ENCODE data around the gene KRT1.

The KRT1 gene

GRCh38 chr12:52715416-52715815 lies 35.2 kb upstream of the KRT1 start:
- no peak for TF ChIP-seq TAF1 (IDR thresholded peaks at IDR 0.05; ENCODE audit: borderline replicate concordance, insufficient read depth, low read length)
- no peak for TF ChIP-seq FOXP2 (optimal IDR thresholded peaks at IDR 0.05; ENCODE audit: borderline replicate concordance, extremely low read depth, extremely low read length, insufficient read depth)
- no peak for TF ChIP-seq SIN3A (IDR thresholded peaks at IDR 0.05; ENCODE audit: borderline replicate concordance, insufficient read depth, low read length)
- TF ChIP-seq REST (IDR thresholded peaks at IDR 0.05; ENCODE audit: insufficient read depth in 1 of 2, low read depth in 2 of 2, low read length in 2 of 2): no peak
- no peak for TF ChIP-seq POLR2AphosphoS5 (IDR thresholded peaks at IDR 0.05; ENCODE audit: low read depth, low read length)

GRCh38 chr12:52714887-52715281 lies 34.7 kb upstream of the KRT1 start:
- TF ChIP-seq SIN3A (IDR thresholded peaks at IDR 0.05; ENCODE audit: borderline replicate concordance, insufficient read depth, low read length) (no peak), TAF1 (IDR thresholded peaks at IDR 0.05; ENCODE audit: borderline replicate concordance, insufficient read depth, low read length) (no peak), FOXP2 (optimal IDR thresholded peaks at IDR 0.05; ENCODE audit: borderline replicate concordance, extremely low read depth, extremely low read length, insufficient read depth) (no peak), REST (IDR thresholded peaks at IDR 0.05; ENCODE audit: insufficient read depth in 1 of 2, low read depth in 2 of 2, low read length in 2 of 2) (no peak), POLR2AphosphoS5 (IDR thresholded peaks at IDR 0.05; ENCODE audit: low read depth, low read length) (no peak)

DNA sequence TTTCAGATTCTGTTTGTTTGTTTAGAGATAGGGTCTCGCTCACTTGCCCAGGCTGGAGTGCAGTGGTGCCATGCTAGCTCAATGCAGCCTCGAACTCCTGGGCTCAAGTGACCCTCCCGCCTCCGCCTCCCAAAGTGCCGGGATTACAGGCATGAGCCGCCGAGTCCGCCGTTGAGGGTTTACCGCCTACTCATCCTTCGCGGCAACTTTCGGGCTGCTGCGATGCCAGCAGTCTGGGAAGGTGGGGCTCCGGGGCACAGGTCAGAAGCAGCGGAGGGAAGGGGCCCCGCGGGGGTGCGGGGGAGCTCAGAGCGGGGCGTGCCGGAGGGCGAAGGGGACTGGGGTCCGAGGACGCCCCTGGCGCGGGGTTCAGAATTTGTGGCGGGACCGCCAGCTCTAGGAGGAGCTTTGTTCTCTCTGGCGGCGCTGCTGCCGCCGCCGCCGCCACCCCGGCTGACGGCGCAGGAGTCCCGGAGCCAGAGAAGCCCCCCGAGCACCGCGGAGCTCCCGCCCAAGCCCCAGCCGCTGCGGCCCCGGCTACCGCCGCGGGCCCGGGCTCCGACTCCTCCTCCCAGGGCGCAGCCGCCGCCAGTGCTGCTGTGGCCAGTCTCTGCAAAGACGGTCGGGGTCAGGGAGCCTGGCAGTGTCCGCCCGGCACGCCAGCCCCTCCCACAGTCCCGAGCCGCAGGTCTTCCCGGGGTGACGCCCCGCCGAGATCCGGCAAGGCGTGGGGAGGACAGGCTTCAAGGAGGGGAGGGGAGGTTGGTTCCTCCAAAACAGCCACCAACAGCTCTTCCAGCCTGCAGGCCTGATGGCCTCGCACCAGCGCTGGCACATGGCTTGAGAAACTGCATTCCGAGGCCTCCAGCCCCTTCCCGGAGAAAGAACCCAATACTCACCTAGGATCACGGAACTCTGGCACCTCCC lies 34.0 kb upstream of the KRT1 start:
- TF ChIP-seq FOXP2 (optimal IDR thresholded peaks at IDR 0.05; ENCODE audit: borderline replicate concordance, extremely low read depth, extremely low read length, insufficient read depth) (no peak), POLR2AphosphoS5 (IDR thresholded peaks at IDR 0.05; ENCODE audit: low read depth, low read length) (no peak), TAF1 (IDR thresholded peaks at IDR 0.05; ENCODE audit: borderline replicate concordance, insufficient read depth, low read length) (no peak), REST (IDR thresholded peaks at IDR 0.05; ENCODE audit: insufficient read depth in 1 of 2, low read depth in 2 of 2, low read length in 2 of 2) (no peak), SIN3A (IDR thresholded peaks at IDR 0.05; ENCODE audit: borderline replicate concordance, insufficient read depth, low read length) (no peak)

DNA sequence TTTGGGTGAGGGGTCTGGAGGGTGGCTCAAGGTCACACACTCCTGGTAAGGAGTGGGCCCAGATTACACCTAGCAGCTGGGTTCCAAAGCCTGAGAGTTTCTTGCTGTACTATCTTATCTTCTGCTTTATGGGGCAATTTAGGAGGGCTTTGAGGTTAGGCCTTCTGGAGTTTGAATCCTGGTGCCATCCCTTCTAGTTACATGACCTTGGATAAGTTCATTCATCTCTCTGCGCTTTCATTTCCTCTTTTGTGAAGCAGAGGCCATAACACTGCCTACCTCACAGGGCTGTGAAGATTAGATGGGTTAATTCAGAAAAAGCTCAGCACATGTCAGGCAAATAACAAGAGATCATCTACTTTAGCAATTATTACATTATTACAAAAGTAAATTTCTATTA lies 30.5 kb upstream of the KRT1 start:
- no peak for TF ChIP-seq POLR2AphosphoS5 (IDR thresholded peaks at IDR 0.05; ENCODE audit: low read depth, low read length)
- TF ChIP-seq FOXP2 (optimal IDR thresholded peaks at IDR 0.05; ENCODE audit: borderline replicate concordance, extremely low read depth, extremely low read length, insufficient read depth): no peak
- no peak for TF ChIP-seq TAF1 (IDR thresholded peaks at IDR 0.05; ENCODE audit: borderline replicate concordance, insufficient read depth, low read length)
- no peak for TF ChIP-seq SIN3A (IDR thresholded peaks at IDR 0.05; ENCODE audit: borderline replicate concordance, insufficient read depth, low read length)
- no peak for TF ChIP-seq REST (IDR thresholded peaks at IDR 0.05; ENCODE audit: insufficient read depth in 1 of 2, low read depth in 2 of 2, low read length in 2 of 2)
